ENCODE measurements around the gene SPATA31D1.

- TF ChIP-seq CTCF (IDR thresholded peaks at IDR 0.05): no peak
- TF ChIP-seq EP300 (IDR thresholded peaks at IDR 0.05): no peak
- TF ChIP-seq POLR2A (IDR thresholded peaks at IDR 0.05): no peak
These were observed 24.1 kb upstream of the SPATA31D1 start for GRCh38 chr9:81964218-81965171.
